ENCODE data around the gene CES4A. TPM values are rescaled to one million over a fixed set of nuclear protein-coding genes. Genes with fewer than 3 reads are reported as not detected.

The CES4A gene
- total and polyA plus RNA-seq, 9 of the 15 experiments (the other 6 are each of a cell fraction or from before 2014, with no cell fraction given) = 0.09 to 0.13 (median 0.11) TPM; not detected in 6

GRCh38 chr16:66979011-66979717 is 9.2 kb upstream of the CES4A start:
- no peak overlapping the region for H3K27ac ChIP-seq (ENCODE audit: extremely low read depth, low read depth, low read length)
- peak overlapping the region; percentile 17 for H3K4me2 ChIP-seq (ENCODE audit: insufficient read depth, low read length)
- no peak overlapping the region for H3K4me3 ChIP-seq
- intact Hi-C loops (cut with micrococcal nuclease) = loop anchor here (5.0 to 10.0 kb wide), 2 partner anchors 178 to 266 kb away; partner anchors contain the start of genes FBXL8, FHOD1, SLC9A5 and TRADD
- peaks cover 3 to 11% of the 10 kb centered on the region in 2 experiments; a peak in 4 of 5 replicates for H3K4me1 ChIP-seq (replicated peaks in 1 of 2; ENCODE audit: control insufficient read depth in 2 of 2, insufficient read depth in 2 of 2, low read length in 2 of 2)
- no peaks in the 10 kb centered on the region for H4K20me1 ChIP-seq (replicated peaks; ENCODE audit: control insufficient read depth, insufficient read depth, low read length)
- no peaks in the 10 kb centered on the region for H3K9me1 ChIP-seq (ENCODE audit: control insufficient read depth, insufficient read depth, low read length)
- ChIA-PET CTCF (ENCODE audit: low intra/inter-chr PET ratio) (interaction anchor here (0.7 to 1.4 kb wide), 6 partner anchors 39 to 206 kb away, joined by 3 to 5 read pairs (median 4); no protein-coding TSS in a partner anchor), POLR2A (interaction anchor here (0.8 kb wide), 2 partner anchors 11 kb away, joined by 3 read pairs; no protein-coding TSS in a partner anchor)
- WGBS (ENCODE audit: insufficient coverage, low coverage, missing lambda C conversion rate) = 30% methylated on average over 13 of the region's 16 CpGs
- H3K27me3 ChIP-seq (ENCODE audit: control insufficient read depth in 2 of 2, insufficient read depth in 2 of 2, low read length in 2 of 2) = no peaks in the 10 kb centered on the region
- in situ Hi-C loops (cut with MboI) = no loop called here
- FAIRE-seq (no peak), ATAC-seq (peak; percentile 39), DNase-seq (ENCODE audit: extremely low read depth in 1 of 4, low spot score in 3 of 4) (peak; percentile 37 to 54 (median 48))
- H3K36me3 ChIP-seq (ENCODE audit: control insufficient read depth, insufficient read depth, low read length) = no peaks in the 10 kb centered on the region
- H3K9ac ChIP-seq (ENCODE audit: insufficient read depth in 1 of 2, low read depth in 2 of 2, low read length in 2 of 2) = peak overlapping the region in 1 of 2 experiments; percentile 47; a peak in 1 of 4 replicates
- BruUV-seq (replicated peaks) = no TSS peak
- peak overlapping the region; percentile 71 for H2AFZ ChIP-seq (ENCODE audit: low read depth, low read length)
- no peak for TF ChIP-seq SNRNP70 (optimal IDR thresholded peaks at IDR 0.05; ENCODE audit: low read depth, low read length)
- no peak for TF ChIP-seq MTA1 (IDR thresholded peaks at IDR 0.05; ENCODE audit: borderline replicate concordance)
- peak; percentile 87 for TF ChIP-seq EGR1 (conservative IDR thresholded peaks at IDR 0.05)
- TF ChIP-seq SMARCA5 (IDR thresholded peaks at IDR 0.05) = no peak
- no peak for TF ChIP-seq ZFP1 (CRISPR knock-in tag; IDR thresholded peaks at IDR 0.05)
- TF ChIP-seq CBX1 (IDR thresholded peaks at IDR 0.05; ENCODE audit: low read depth) = no peak
- TF ChIP-seq ZNF75A (CRISPR knock-in tag; IDR thresholded peaks at IDR 0.05) = no peak
- no peak for TF ChIP-seq ZFPM2 (CRISPR knock-in tag; IDR thresholded peaks at IDR 0.05)
- TF ChIP-seq MEF2A (IDR thresholded peaks at IDR 0.05; ENCODE audit: control insufficient read depth, low read depth, low read length) = no peak
- no peak for TF ChIP-seq ZNF668 (CRISPR knock-in tag; IDR thresholded peaks at IDR 0.05)
- TF ChIP-seq ZFP36 (IDR thresholded peaks at IDR 0.05; ENCODE audit: low read depth, low read length, partially characterized antibody) = peak; percentile 49
- TF ChIP-seq IRF1 (CRISPR knock-in tag; IDR thresholded peaks at IDR 0.05; ENCODE audit: borderline replicate concordance) = no peak
- no peaks in the 10 kb centered on the region for H3K9me3 ChIP-seq (replicated peaks; ENCODE audit: control insufficient read depth, insufficient read depth, low read depth, low read length)
- H3K79me2 ChIP-seq (ENCODE audit: control insufficient read depth, insufficient read depth, low read length) = no peaks in the 10 kb centered on the region

All from K562 (cell line).